Stimulated activated CD8-positive, alpha-beta memory T cell treated with anti-CD3 and anti-CD28 coated beads, Interleukin-7, amount 100 ng/mL, for 1 hour (primary cell): Measurements from ENCODE around the gene C6orf163.

Experiments used
- DNase-seq, 2 donors: peaks; one replicate each; pipeline ENCODE4 v3.0.0-alpha.2; 2020; ENCODE audit warnings: low read depth in 2 of 2

The C6orf163 gene

GRCh38 chr6:87356181-87356580 is 11.6 kb downstream of the C6orf163 start:
- no peak for DNase-seq

- no peak for DNase-seq
These were observed 13.0 kb downstream of the C6orf163 start for GRCh38 chr6:87357479-87358196.

GRCh38 chr6:87364602-87365252 is 20.1 kb downstream of the C6orf163 start:
- no peak for DNase-seq

- no peak for DNase-seq
These were observed 21.6 kb downstream of the C6orf163 start for GRCh38 chr6:87366072-87366827.

- DNase-seq = no peak
These were observed 22.3 kb downstream of the C6orf163 start for GRCh38 chr6:87366899-87367298.

- no peak for DNase-seq
These were observed 28.8 kb downstream of the C6orf163 start for GRCh38 chr6:87373377-87373776.

- DNase-seq = no peak
These were observed 30.7 kb downstream of the C6orf163 start for GRCh38 chr6:87375315-87375714.

GRCh38 chr6:87376643-87377042 is 32.0 kb downstream of the C6orf163 start:
- no peak for DNase-seq

GRCh38 chr6:87378947-87379346 is 34.3 kb downstream of the C6orf163 start:
- no peak for DNase-seq

- DNase-seq = no peak
These were observed 38.2 kb downstream of the C6orf163 start for GRCh38 chr6:87382861-87383260.

- no peak for DNase-seq
These were observed 39.4 kb downstream of the C6orf163 start for GRCh38 chr6:87384038-87384437.

GRCh38 chr6:87384449-87384848 is 39.8 kb downstream of the C6orf163 start:
- DNase-seq = no peak

GRCh38 chr6:87391334-87391733 is 46.7 kb downstream of the C6orf163 start:
- DNase-seq = no peak

- DNase-seq = no peak
These were observed 48.5 kb downstream of the C6orf163 start for GRCh38 chr6:87393026-87393622.

GRCh38 chr6:87395431-87395830 is 50.8 kb downstream of the C6orf163 start:
- no peak for DNase-seq

- no peak for DNase-seq
These were observed 52.2 kb downstream of the C6orf163 start for GRCh38 chr6:87396595-87397392.

GRCh38 chr6:87397656-87398055 is 53.0 kb downstream of the C6orf163 start:
- DNase-seq = no peak

GRCh38 chr6:87401832-87402231 is 57.2 kb downstream of the C6orf163 start:
- DNase-seq = no peak

- DNase-seq = no peak
These were observed 62.9 kb downstream of the C6orf163 start for GRCh38 chr6:87407561-87407900.

- DNase-seq = peak; percentile 43 to 56
These were observed 63.5 kb downstream of the C6orf163 start, which contains the start of gene CFAP206 for GRCh38 chr6:87407901-87408720. TSS of gene CFAP206 (plus strand) at chr6:87407972. CDS start at chr6:87409840, 1,868 bp downstream.

GRCh38 chr6:87408721-87409155 is 64.1 kb downstream of the C6orf163 start:
- DNase-seq = no peak
